GM12872 (cell line): ENCODE data around the gene FAM240A.

Experiments
- CTCF ChIP-seq: IDR thresholded peaks from 3 replicates; pipeline ENCODE4 v1.5.1; 2011; ENCODE audit warnings: low read depth, mild to moderate bottlenecking, low read length, moderate library complexity; ENCODE audit not compliant: insufficient read depth

The FAM240A gene

GRCh38 chr3:46574243-46574646 is 38.1 kb upstream of the FAM240A start:
- no peak for TF ChIP-seq CTCF

- TF ChIP-seq CTCF, result no peak
These were observed 37.3 kb upstream of the FAM240A start for GRCh38 chr3:46574881-46575576.

GRCh38 chr3:46575577-46576222 is 36.6 kb upstream of the FAM240A start:
- no peak for TF ChIP-seq CTCF

- TF ChIP-seq CTCF, result no peak
These were observed 35.9 kb upstream of the FAM240A start for GRCh38 chr3:46576386-46576785.

- no peak for TF ChIP-seq CTCF
These were observed 35.4 kb upstream of the FAM240A start for GRCh38 chr3:46576879-46577278.

GRCh38 chr3:46578973-46579755 is 33.2 kb upstream of the FAM240A start:
- no peak for TF ChIP-seq CTCF

- no peak for TF ChIP-seq CTCF
These were observed 32.5 kb upstream of the FAM240A start for GRCh38 chr3:46579756-46580286.
